ENCODE results near the gene LYRM9. TPM values are rescaled to one million over a fixed set of nuclear protein-coding genes. Genes with fewer than 3 reads are reported as not detected.

LYRM9 gene
- total and polyA plus RNA-seq, 2 of the 8 experiments (the other 6 are each of a cell fraction or from before 2014, with no cell fraction given): 4.3 to 5.2 TPM

- H3K4me2 ChIP-seq (ENCODE audit: insufficient read depth in 1 of 2, low read depth in 2 of 2, low read length in 2 of 2): no peak overlapping the region
- TF ChIP-seq SRF (IDR thresholded peaks at IDR 0.05; ENCODE audit: low read depth, low read length): no peak
- TF ChIP-seq POLR2A (IDR thresholded peaks at IDR 0.05; ENCODE audit: control extremely low read depth in 1 of 2, low read depth in 2 of 2, low read length in 2 of 2): no peak
- no peak for TF ChIP-seq RXRA (IDR thresholded peaks at IDR 0.05; ENCODE audit: insufficient read depth, low read depth, low read length)
- TF ChIP-seq CBX5 (IDR thresholded peaks at IDR 0.05; ENCODE audit: low read depth, low read length): no peak
- no peak for TF ChIP-seq TCF12 (IDR thresholded peaks at IDR 0.05; ENCODE audit: low read depth, low read length)
- no peak for TF ChIP-seq POU5F1 (IDR thresholded peaks at IDR 0.05; ENCODE audit: low read depth, low read length)
- no peak for TF ChIP-seq EP300 (IDR thresholded peaks at IDR 0.05; ENCODE audit: borderline replicate concordance in 1 of 2, low read depth in 2 of 2, low read length in 2 of 2)
- no peak for TF ChIP-seq ASH2L (IDR thresholded peaks at IDR 0.05; ENCODE audit: low read length)
- ChIA-PET CTCF (ENCODE audit: partially characterized antibody) (interaction anchor here (0.6 to 1.2 kb wide), 4 partner anchors 90 to 334 kb away, joined by 3 to 6 read pairs (median 3); no protein-coding TSS in a partner anchor), POLR2A (ENCODE audit: partially characterized antibody) (interaction anchor here (2.0 kb wide), 1 partner anchor 10 kb away, joined by 4 read pairs; no protein-coding TSS in a partner anchor)
- no peak overlapping the region for H3K14ac ChIP-seq (ENCODE audit: insufficient read length)
- H4K20me1 ChIP-seq (replicated peaks in 1 of 2; ENCODE audit: control insufficient read depth in 1 of 2, insufficient read depth in 2 of 2, low read length in 2 of 2): no peaks in the 10 kb centered on the region
- FAIRE-seq (no peak), DNase-seq (ENCODE audit: low read depth in 1 of 2, low spot score in 2 of 2) (no peak)
- no peak overlapping the region for H2AK5ac ChIP-seq (ENCODE audit: low read depth, low read length)
- H2BK12ac ChIP-seq (ENCODE audit: low read depth, low read length): no peak overlapping the region
- H3K4me3 ChIP-seq (ENCODE audit: extremely low read depth in 1 of 4, insufficient read depth in 2 of 4, low read depth in 3 of 4, low read length in 4 of 4): no peak overlapping the region
- H3K4ac ChIP-seq (replicated peaks; ENCODE audit: insufficient read length, low read depth, low read length): no peak overlapping the region
- H4K8ac ChIP-seq (ENCODE audit: extremely low read depth, insufficient read depth, low read length): no peak overlapping the region
- H4K5ac ChIP-seq (ENCODE audit: insufficient read length, low read depth, low read length): no peak overlapping the region
- H3K4me1 ChIP-seq (replicated peaks in 1 of 4; ENCODE audit: control insufficient read depth in 3 of 4, insufficient read depth in 4 of 4, low read length in 3 of 4): peaks cover 0 to 10% (median 0%) of the 10 kb centered on the region in 4 experiments; a peak in 2 of 7 replicates
- H3K23me2 ChIP-seq (ENCODE audit: low read depth, low read length): no peaks in the 10 kb centered on the region
- H3K9me3 ChIP-seq (ENCODE audit: insufficient read depth in 2 of 2, low read depth in 1 of 2, low read length in 1 of 2): no peaks in the 10 kb centered on the region
- no peak overlapping the region for H3K23ac ChIP-seq (ENCODE audit: insufficient read length)
- no peak overlapping the region for H3K18ac ChIP-seq (ENCODE audit: extremely low read depth, low read length)
- H4K91ac ChIP-seq (replicated peaks; ENCODE audit: insufficient read length, low read length): no peak overlapping the region
- H3K27ac ChIP-seq (ENCODE audit: low read depth, low read length): no peak overlapping the region
- no peak overlapping the region for H2BK5ac ChIP-seq (ENCODE audit: low read depth, low read length)
- H2AFZ ChIP-seq (ENCODE audit: low read length): no peak overlapping the region
- no peaks in the 10 kb centered on the region for H3K36me3 ChIP-seq (ENCODE audit: control insufficient read depth in 2 of 4, insufficient read depth in 4 of 4, low read length in 3 of 4)
- no peaks in the 10 kb centered on the region for H3K79me2 ChIP-seq (ENCODE audit: control insufficient read depth in 1 of 2, insufficient read depth in 2 of 2, low read length in 2 of 2)
- H3K56ac ChIP-seq (replicated peaks; ENCODE audit: insufficient read length, low read depth, low read length): no peak overlapping the region
- H3K79me1 ChIP-seq (ENCODE audit: low read depth, low read length): no peaks in the 10 kb centered on the region
- 89% methylated on average over 3 of the region's 3 CpGs; no CpG with 5 or more reads in 1 of the 2 experiments for WGBS, 2 experiments (ENCODE audit: extremely low coverage in 1 of 2, insufficient coverage in 1 of 2, insufficient read length in 1 of 2, insufficient replicate concordance in 2 of 2, low coverage in 1 of 2, low lambda C conversion rate in 2 of 2, missing lambda C conversion rate in 1 of 2)
- H2BK20ac ChIP-seq (ENCODE audit: low read length): no peak overlapping the region
- no peak overlapping the region for H3K9ac ChIP-seq (replicated peaks in 1 of 4; ENCODE audit: extremely low read depth in 1 of 4, low read depth in 3 of 4, low read length in 3 of 4)
- no peak overlapping the region for H2BK120ac ChIP-seq (replicated peaks; ENCODE audit: low read depth, low read length)
- no peak overlapping the region for H2BK15ac ChIP-seq (ENCODE audit: low read length)
- H3K27me3 ChIP-seq (replicated peaks in 1 of 4; ENCODE audit: control insufficient read depth in 3 of 4, extremely low read depth in 1 of 4, insufficient read depth in 3 of 4, low read length in 3 of 4): no peaks in the 10 kb centered on the region
Observed at GRCh38 chr17:27899525-27899924, 6.4 kb upstream of the LYRM9 start.

Measured in H1 (cell line).